NCI-H226 (cell line): Measurements from ENCODE around the gene URGCP.
"Not testable (repeated sequence)": the region's sequence is repeated elsewhere in the genome, so short reads cannot be mapped to it uniquely, and the experiment has no call there.

Source experiments
- DNase-seq: peaks from one replicate; pipeline ENCODE4 v3.0.0-alpha.2; 2015

Gene URGCP

GRCh38 chr7:43871064-43871463 is 35.3 kb downstream of the URGCP start:
- no peak for DNase-seq

GRCh38 chr7:43870316-43870715 is 36.1 kb downstream of the URGCP start:
- no peak for DNase-seq

GRCh38 chr7:43869867-43870240 is 36.5 kb downstream of the URGCP start:
- peak; percentile 78 for DNase-seq

GRCh38 chr7:43869006-43869866 is 37.2 kb downstream of the URGCP start, which contains the start of gene MRPS24:
Gene MRPS24, minus strand, starts transcription at chr7:43869517. Its CDS starts 22 bp downstream, at chr7:43869495.
- DNase-seq = peak; percentile 95

GRCh38 chr7:43868681-43869005 is 37.8 kb downstream of the URGCP start:
- no peak for DNase-seq

- DNase-seq = no peak
Observed at GRCh38 chr7:43868181-43868580, 38.2 kb downstream of the URGCP start.

GRCh38 chr7:43865277-43865676 is 41.1 kb downstream of the URGCP start:
- no peak for DNase-seq

- no peak for DNase-seq
Observed at GRCh38 chr7:43864126-43864525, 42.3 kb downstream of the URGCP start.

- DNase-seq = peak; percentile 38
Observed at GRCh38 chr7:43856996-43857395, 49.4 kb downstream of the URGCP start.

GRCh38 chr7:43856316-43856715 is 50.1 kb downstream of the URGCP start:
- no peak for DNase-seq

- DNase-seq = no peak
Observed at GRCh38 chr7:43855176-43855575, 51.2 kb downstream of the URGCP start.

GRCh38 chr7:43851805-43852204 is 54.6 kb downstream of the URGCP start:
- no peak for DNase-seq

GRCh38 chr7:43850348-43851116 is 55.9 kb downstream of the URGCP start:
- DNase-seq = peak; percentile 37

- DNase-seq = no peak
Observed at GRCh38 chr7:43849047-43849446, 57.3 kb downstream of the URGCP start.

GRCh38 chr7:43847496-43847895 is 58.9 kb downstream of the URGCP start:
- no peak for DNase-seq

- no peak for DNase-seq
Observed at GRCh38 chr7:43844662-43845061, 61.7 kb downstream of the URGCP start.

GRCh38 chr7:43844257-43844656 is 62.1 kb downstream of the URGCP start:
- no peak for DNase-seq

GRCh38 chr7:43843296-43843695 is 63.1 kb downstream of the URGCP start:
- no peak for DNase-seq

GRCh38 chr7:43838201-43838658 is 68.2 kb downstream of the URGCP start:
- no peak for DNase-seq

GRCh38 chr7:43834463-43835251 is 71.7 kb downstream of the URGCP start:
- DNase-seq = peak; percentile 41

GRCh38 chr7:43830917-43831316 is 75.5 kb downstream of the URGCP start:
- DNase-seq = not testable (repeated sequence)
